LoVo (cell line): ENCODE results near the gene CD1E.
"Not testable (repeated sequence)": the region's sequence is repeated elsewhere in the genome, so short reads cannot be mapped to it uniquely, and the experiment has no call there.

Source experiments
- DNase-seq: peaks from one replicate; pipeline ENCODE4 v3.0.0-alpha.2; 2016; ENCODE audit warnings: low spot score

The CD1E gene

DNA sequence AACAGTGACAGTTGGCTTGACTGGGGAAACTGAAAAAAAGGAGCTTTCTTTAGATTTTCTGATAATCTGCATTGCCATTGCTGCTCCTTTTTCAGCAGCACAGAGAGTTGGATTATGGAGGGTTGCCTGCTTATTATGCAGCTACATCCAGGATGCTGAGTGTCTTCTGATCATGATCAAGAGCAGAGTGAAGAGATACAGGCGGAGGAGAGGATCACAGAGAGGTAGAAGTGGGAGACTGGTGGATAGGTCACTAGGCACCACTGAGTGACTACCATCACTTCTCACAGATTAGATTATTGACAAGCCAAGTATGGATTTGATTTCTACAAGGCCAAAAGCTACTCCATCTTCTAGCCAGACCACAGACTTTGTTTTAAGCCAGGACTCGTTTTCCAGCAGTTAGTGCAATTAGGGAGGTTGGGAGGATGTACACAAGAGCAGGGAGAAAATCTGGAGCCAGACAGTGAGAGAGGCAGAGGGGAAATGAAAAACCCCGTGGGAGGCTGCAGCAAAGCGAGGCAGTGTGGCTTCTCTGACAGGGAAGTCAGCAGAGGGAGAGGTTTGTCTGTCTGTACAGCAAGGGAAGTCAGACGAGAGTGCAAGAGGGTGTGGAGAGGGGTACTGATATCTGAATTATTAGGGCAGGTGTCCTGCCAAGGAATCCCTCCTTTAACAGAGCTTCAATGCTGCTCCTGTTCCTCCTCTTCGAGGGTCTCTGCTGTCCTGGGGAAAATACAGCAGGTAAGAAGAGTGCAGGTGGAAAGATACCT lies at the start of gene CD1E:
Gene CD1E (plus strand): TSS at position 592 of the 773 bp plus-strand sequence. CDS start 95 bp downstream, at position 687.
- no peak for DNase-seq

DNA sequence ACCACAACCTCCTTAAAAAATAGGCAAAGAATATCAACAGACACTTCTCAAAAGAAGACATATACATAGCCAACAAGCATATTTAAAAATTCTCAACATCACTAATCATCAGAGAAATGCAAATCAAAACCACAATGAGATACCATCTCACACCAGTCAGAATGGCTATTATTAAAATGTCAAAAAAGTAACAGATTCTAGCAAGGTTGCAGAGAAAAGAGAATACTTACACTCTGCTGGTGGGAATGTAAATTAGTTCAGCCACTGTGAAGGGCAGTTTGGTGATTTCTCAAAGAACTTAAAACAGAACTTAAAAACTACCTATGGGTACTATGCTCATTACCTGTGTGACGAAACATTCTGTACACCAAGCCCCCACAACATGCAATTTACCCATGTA lies 43.1 kb upstream of the CD1E start:
- DNase-seq: no peak

- DNase-seq: no peak
Observed at GRCh38 chr1:158311066-158311465, 42.6 kb upstream of the CD1E start.

- DNase-seq: no peak
Observed at GRCh38 chr1:158323866-158324265, 29.8 kb upstream of the CD1E start.

GRCh38 chr1:158324395-158324794 lies 29.3 kb upstream of the CD1E start:
- no peak for DNase-seq

DNA sequence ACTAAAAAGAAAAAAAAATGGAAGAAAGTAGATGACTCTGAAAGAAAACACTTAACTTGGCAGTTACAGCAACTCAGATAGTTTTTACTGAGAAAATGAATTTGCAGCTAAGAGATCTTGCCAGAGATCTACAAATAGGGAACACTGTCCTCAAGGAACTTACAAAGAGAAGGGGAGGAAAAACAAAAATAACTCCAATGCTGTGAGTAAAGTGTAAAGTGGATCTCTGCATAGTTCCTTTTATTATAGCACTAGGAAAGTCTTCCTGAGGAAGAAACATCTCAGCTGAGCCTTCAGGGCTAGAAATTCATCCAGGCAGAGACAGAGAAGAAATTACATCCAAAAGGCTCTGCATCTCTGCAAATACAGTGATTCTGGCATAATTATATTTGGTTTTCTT lies 26.2 kb upstream of the CD1E start:
- no peak for DNase-seq

DNA sequence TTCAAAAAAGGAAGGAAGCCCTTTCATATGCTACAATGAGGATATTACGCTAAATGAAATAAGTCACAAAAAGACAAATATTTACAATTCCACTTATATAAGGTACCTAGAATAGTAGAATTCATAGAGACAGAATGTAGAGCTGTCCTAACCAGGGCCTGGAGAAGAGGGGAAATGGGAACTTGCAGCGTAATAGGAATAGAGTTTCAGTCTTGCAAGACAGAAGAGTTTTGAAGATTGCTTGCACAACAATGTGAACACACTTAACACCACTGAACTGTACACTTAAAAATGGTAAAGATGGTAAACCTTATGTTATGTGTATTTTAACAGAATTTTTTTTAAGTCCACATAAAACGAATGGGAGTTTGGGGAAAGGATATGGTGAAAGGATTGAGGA lies 25.3 kb upstream of the CD1E start:
- DNase-seq: no peak

- no peak for DNase-seq
Observed at GRCh38 chr1:158329300-158329699, 24.4 kb upstream of the CD1E start.

DNA sequence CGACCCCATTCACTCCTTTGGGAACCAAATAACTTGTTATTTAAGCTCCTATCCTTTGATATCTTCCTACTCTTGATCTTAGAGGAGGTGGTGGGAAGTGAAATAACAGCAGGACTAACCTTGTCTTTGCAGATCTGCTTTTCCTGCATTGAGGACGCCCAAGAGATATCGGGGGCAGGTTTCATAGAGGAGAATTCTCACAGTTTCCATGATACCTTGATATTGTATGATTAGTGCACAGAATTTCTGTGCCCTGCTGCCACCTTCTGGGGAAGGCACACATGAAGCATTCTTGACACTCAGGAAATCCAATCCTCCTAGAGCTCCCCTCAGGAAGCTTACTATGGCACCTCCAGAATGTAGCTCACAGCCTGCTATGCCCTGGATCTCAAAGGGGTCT lies 24.0 kb upstream of the CD1E start:
- no peak for DNase-seq

DNA sequence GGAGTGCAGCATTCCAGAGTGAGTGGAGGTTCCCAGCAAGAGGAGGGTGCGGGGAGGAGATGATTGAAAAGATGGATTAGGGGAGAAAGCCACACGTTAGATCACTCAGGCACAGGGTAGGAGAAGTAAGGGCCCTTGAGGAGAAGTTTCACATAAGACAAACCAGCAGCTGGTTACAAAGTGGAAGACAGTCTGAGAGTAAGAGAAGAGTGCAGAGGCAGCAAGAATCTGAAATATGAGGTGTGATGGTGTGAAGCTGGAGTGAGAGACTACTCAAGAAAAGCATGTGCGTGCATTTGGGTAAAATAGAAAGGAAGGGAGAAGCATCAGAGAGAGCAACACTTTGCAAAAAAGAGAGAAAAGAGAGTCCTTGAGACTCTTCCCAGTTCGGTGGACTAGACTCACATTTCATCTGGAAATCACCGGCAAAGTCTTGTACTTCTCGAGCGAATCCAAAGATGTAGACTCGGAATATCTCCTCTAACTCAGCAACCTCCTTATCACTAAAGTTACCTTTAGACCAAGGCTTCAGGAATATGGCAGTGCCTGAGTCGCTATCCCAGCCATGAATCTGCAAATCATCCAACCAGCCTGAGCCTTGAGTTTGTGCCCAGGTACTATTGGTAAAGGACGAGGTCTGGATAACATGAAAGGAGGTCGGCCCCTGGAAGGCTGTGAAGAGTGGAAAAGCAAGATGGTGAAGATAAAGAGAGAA lies 23.1 kb upstream of the CD1E start:
- no peak for DNase-seq

- DNase-seq: no peak
Observed at GRCh38 chr1:158331106-158331425, 22.6 kb upstream of the CD1E start.

- no peak for DNase-seq
Observed at GRCh38 chr1:158331481-158332150, 22.1 kb upstream of the CD1E start, which contains the start of gene CD1B. TSS of gene CD1B (minus strand) at chr1:158331531. CDS start at chr1:158331423, 108 bp downstream.

- no peak for DNase-seq
Observed at GRCh38 chr1:158333405-158334155, 20.1 kb upstream of the CD1E start.

GRCh38 chr1:158334526-158335212 lies 19.0 kb upstream of the CD1E start:
- no peak for DNase-seq

DNA sequence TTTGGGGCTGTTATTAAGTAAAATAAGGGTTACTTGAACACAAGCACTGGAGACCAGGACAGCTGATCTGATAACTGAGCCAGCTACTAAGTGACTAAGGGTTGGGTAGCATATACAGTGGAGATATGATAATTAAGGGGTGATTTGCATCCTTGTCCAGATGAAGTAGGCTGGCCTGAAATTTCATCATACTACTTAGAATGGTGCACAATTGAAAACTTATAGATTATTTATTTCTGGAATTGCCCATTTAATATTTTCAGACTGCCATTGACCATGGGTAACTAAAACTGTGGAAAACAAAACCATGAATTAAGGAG lies 18.5 kb upstream of the CD1E start:
- no peak for DNase-seq

DNA sequence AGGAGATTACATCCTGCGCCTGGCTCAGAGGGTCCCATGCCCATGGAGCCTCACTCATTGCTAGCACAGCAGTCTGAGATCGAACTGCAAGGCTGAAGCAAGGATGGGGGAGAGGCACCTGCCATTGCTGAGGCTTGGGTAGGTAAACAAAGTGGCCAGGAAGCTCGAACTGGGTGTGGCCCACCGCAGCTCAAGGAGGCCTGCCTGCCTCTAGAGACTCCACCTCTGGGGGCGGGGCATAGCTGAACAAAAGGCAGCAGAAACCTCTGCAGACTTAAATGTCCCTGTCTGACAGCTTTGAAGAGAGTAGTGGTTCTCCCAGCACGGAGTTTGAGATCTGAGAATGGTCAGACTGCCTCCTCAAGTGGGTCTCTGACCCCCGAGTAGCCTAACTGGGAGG lies 17.3 kb upstream of the CD1E start:
- not testable (repeated sequence) for DNase-seq

DNA sequence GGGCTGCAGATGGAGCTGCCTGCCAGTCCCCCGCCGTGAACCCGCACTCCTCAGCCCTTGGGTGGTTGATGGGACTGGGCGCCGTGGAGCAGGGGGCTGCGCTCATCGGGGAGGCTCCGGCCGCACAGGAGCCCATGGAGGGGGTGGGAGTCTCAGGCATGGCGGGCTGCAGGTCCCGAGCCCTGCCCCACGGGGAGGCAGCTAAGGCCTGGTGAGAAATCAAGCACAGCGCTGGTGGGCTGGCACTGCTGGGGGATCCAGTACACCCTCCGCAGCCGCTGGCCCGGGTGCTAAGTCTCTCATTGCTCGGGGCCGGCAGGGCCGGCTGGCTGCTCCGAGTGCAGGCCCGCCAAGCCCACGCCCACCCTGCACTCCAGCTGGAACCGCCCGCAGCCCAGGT lies 4.7 kb upstream of the CD1E start:
- DNase-seq: not testable (repeated sequence)

GRCh38 chr1:158354255-158354654 lies 561 bp downstream of the CD1E start:
- DNase-seq: no peak

DNA sequence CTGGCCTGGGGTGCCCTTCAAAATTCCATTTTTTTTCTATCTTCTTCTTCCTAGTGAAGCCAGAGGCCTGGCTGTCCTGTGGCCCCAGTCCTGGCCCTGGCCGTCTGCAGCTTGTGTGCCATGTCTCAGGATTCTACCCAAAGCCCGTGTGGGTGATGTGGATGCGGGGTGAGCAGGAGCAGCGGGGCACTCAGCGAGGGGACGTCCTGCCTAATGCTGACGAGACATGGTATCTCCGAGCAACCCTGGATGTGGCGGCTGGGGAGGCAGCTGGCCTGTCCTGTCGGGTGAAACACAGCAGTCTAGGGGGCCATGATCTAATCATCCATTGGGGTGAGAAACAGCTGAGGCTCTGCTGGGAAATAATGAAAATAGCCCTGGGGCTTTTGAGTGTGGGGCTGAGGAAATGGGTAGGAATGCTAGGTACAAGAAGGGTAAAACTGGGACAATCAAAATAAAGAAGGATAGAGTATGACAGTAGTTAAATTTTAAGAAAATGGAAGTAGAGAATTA lies 2.1 kb downstream of the CD1E start:
- DNase-seq: no peak

GRCh38 chr1:158356616-158357015 lies 2.9 kb downstream of the CD1E start:
- DNase-seq: no peak

GRCh38 chr1:158357441-158357840 lies 3.7 kb downstream of the CD1E start:
- DNase-seq: no peak

DNA sequence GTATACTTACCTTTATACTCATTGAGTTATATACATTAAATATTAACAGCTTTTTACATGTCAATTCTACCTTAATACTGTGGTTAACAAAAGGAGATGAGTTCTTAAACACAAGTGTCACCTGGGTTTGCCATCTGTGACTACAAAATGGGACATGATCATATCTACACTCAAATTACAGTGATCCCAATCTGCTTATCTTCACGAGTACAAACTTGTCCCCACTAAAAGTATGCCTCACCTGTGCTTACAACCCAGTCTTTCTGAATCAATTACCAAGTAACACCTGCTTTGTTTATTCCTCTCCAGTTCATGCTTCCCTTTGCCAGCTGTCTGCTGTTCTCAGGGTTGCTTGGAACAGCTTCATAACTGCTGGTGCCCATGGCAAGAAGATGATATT lies 8.8 kb downstream of the CD1E start:
- DNase-seq: no peak
